ENCODE measurements around the gene CXCL3.

Gene CXCL3

DNA sequence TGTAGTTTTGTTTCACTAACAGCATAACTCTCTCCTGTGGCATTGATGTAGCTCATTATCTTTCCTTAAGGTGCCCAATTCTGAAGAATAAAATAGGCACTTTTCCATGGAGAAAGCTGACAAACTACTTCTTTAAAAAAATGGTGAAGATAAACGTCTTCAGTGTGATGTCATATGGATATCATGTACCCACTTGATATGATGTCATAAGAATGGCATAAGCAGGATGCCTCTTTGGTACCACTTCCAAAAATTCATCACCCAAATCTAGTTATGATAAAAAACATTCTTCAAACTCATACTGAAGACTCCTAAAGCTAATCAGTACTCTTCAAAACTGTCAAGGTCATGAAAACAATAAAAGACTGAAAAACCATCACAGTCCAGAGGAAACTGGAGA lies 2.9 kb upstream of the CXCL3 start:
- H3K27ac Mint-ChIP-seq: no peak overlapping the region

GRCh38 chr4:74039315-74039763 lies 850 bp upstream of the CXCL3 start:
- Mint-ChIP-seq H3K9me3 (no peaks in the 10 kb centered on the region), H3K4me3 (peak overlapping the region; percentile 57), H3K27ac (no peak overlapping the region), H3K36me3 (ENCODE audit: low read depth) (no peaks in the 10 kb centered on the region), H3K4me1 (ENCODE audit: low read depth) (peaks cover 4% of the 10 kb centered on the region), H3K27me3 (ENCODE audit: low read depth) (peaks cover 54% of the 10 kb centered on the region)
- no peak for DNase-seq (ENCODE audit: low spot score)

More for the DNA sequence above, 2.9 kb upstream of the CXCL3 start:
- no peaks in the 10 kb centered on the region for H3K36me3 Mint-ChIP-seq (ENCODE audit: low read depth)
- no peaks in the 10 kb centered on the region for H3K9me3 Mint-ChIP-seq
- peaks cover 4% of the 10 kb centered on the region for H3K4me1 Mint-ChIP-seq (ENCODE audit: low read depth)
- no peak for DNase-seq (ENCODE audit: low spot score)
- peaks cover 45% of the 10 kb centered on the region for H3K27me3 Mint-ChIP-seq (ENCODE audit: low read depth)
- no peak overlapping the region for H3K4me3 Mint-ChIP-seq

GRCh38 chr4:74038086-74038424 lies 434 bp downstream of the CXCL3 start:
- H3K27me3 Mint-ChIP-seq (ENCODE audit: low read depth): peaks cover 54% of the 10 kb centered on the region
- peak overlapping the region; percentile 81 for H3K4me3 Mint-ChIP-seq
- DNase-seq (ENCODE audit: low spot score): no peak
- H3K36me3 Mint-ChIP-seq (ENCODE audit: low read depth): no peaks in the 10 kb centered on the region
- H3K4me1 Mint-ChIP-seq (ENCODE audit: low read depth): peaks cover 4% of the 10 kb centered on the region
- H3K9me3 Mint-ChIP-seq: no peaks in the 10 kb centered on the region
- no peak overlapping the region for H3K27ac Mint-ChIP-seq

GRCh38 chr4:74037076-74037955 lies 1.2 kb downstream of the CXCL3 start:
- H3K36me3 Mint-ChIP-seq (ENCODE audit: low read depth): no peaks in the 10 kb centered on the region
- no peak for DNase-seq (ENCODE audit: low spot score)
- H3K27me3 Mint-ChIP-seq (ENCODE audit: low read depth): peaks cover 51% of the 10 kb centered on the region
- no peak overlapping the region for H3K27ac Mint-ChIP-seq
- H3K4me1 Mint-ChIP-seq (ENCODE audit: low read depth): peaks cover 4% of the 10 kb centered on the region
- H3K4me3 Mint-ChIP-seq: peak overlapping the region; percentile 81
- H3K9me3 Mint-ChIP-seq: no peaks in the 10 kb centered on the region

DNA sequence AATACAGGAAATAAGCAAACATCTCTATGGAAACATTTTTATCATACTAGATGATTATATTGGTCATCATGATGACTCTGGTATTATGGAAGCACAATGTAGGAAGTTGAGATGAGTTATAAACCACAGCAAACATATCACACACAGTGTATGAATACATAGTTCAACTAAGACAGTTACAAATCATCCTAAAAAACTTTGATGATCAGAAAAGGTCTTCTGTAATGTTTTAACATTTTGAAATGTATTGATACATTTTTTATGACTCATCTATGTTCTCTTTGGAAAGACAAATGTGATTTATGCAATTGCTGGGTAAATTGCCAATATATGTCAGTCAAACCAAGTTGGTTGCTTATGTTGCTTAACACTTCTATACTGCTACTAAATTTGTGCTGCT lies 4.8 kb downstream of the CXCL3 start:
- no peak overlapping the region for H3K4me3 Mint-ChIP-seq
- DNase-seq (ENCODE audit: low spot score): no peak
- H3K27ac Mint-ChIP-seq: no peak overlapping the region
- peaks cover 24% of the 10 kb centered on the region for H3K27me3 Mint-ChIP-seq (ENCODE audit: low read depth)
- H3K4me1 Mint-ChIP-seq (ENCODE audit: low read depth): peaks cover 2% of the 10 kb centered on the region
- no peaks in the 10 kb centered on the region for H3K9me3 Mint-ChIP-seq
- H3K36me3 Mint-ChIP-seq (ENCODE audit: low read depth): no peaks in the 10 kb centered on the region

- no peak overlapping the region for H3K4me3 Mint-ChIP-seq
- H3K4me1 Mint-ChIP-seq (ENCODE audit: low read depth): no peaks in the 10 kb centered on the region
- DNase-seq (ENCODE audit: low spot score): no peak
- peaks cover 5% of the 10 kb centered on the region for H3K9me3 Mint-ChIP-seq
- H3K27me3 Mint-ChIP-seq (ENCODE audit: low read depth): peaks cover 15% of the 10 kb centered on the region
- H3K27ac Mint-ChIP-seq: no peak overlapping the region
- H3K36me3 Mint-ChIP-seq (ENCODE audit: low read depth): no peaks in the 10 kb centered on the region
Measured at GRCh38 chr4:74032064-74032463, 6.4 kb downstream of the CXCL3 start.

GRCh38 chr4:74031576-74031975 lies 6.9 kb downstream of the CXCL3 start:
- no peaks in the 10 kb centered on the region for H3K36me3 Mint-ChIP-seq (ENCODE audit: low read depth)
- peaks cover 11% of the 10 kb centered on the region for H3K27me3 Mint-ChIP-seq (ENCODE audit: low read depth)
- H3K4me3 Mint-ChIP-seq: no peak overlapping the region
- no peaks in the 10 kb centered on the region for H3K4me1 Mint-ChIP-seq (ENCODE audit: low read depth)
- H3K9me3 Mint-ChIP-seq: peaks cover 5% of the 10 kb centered on the region
- no peak for DNase-seq (ENCODE audit: low spot score)
- H3K27ac Mint-ChIP-seq: no peak overlapping the region

DNA sequence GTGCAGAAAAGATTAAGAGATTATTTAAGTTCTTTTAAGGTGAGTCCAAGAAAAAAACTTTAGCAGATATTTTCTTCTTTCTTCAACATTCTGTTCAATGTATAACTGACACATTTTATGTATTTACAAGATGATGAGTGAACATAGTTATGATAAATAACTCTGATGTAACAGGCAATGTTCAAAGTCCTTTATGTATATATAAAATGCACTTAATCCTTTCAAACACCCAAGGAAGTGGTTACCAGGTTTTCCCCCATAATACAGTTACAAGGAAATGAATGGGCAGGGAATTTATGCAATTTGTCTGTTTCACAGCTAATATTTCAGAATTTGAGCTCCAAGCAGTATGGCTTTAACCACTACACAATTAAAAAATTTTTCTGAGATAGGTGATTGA lies 8.2 kb downstream of the CXCL3 start:
- H3K36me3 Mint-ChIP-seq (ENCODE audit: low read depth): no peaks in the 10 kb centered on the region
- no peak overlapping the region for H3K4me3 Mint-ChIP-seq
- peaks cover 8% of the 10 kb centered on the region for H3K9me3 Mint-ChIP-seq
- no peak overlapping the region for H3K27ac Mint-ChIP-seq
- H3K27me3 Mint-ChIP-seq (ENCODE audit: low read depth): peaks cover 3% of the 10 kb centered on the region
- no peak for DNase-seq (ENCODE audit: low spot score)
- no peaks in the 10 kb centered on the region for H3K4me1 Mint-ChIP-seq (ENCODE audit: low read depth)

GRCh38 chr4:74028504-74028903 lies 10.0 kb downstream of the CXCL3 start:
- H3K4me1 Mint-ChIP-seq (ENCODE audit: low read depth): no peaks in the 10 kb centered on the region
- no peak overlapping the region for H3K4me3 Mint-ChIP-seq
- no peak overlapping the region for H3K27ac Mint-ChIP-seq
- no peak for DNase-seq (ENCODE audit: low spot score)
- peaks cover 3% of the 10 kb centered on the region for H3K27me3 Mint-ChIP-seq (ENCODE audit: low read depth)
- H3K36me3 Mint-ChIP-seq (ENCODE audit: low read depth): no peaks in the 10 kb centered on the region
- peaks cover 8% of the 10 kb centered on the region for H3K9me3 Mint-ChIP-seq

DNA sequence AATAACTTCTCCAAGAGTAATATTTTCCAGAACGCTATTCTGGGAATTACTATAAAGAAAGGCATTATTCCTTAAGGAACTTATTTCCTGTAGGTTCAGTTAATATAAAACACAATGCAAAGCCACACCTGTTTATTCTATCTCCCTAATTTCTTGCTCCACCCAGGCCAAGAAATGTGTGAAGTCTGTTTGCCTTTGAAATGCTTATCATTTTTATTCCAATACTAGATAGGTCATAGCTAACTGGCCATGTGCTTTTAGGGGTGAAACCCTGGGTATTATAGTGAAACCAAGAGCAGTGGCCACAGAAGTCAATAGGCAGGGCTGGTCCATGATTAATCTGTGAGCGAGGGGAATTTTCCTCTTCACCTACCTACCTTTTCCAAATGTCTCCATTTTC lies 14.8 kb downstream of the CXCL3 start:
- H3K9me3 Mint-ChIP-seq: peaks cover 8% of the 10 kb centered on the region
- H3K36me3 Mint-ChIP-seq (ENCODE audit: low read depth): no peaks in the 10 kb centered on the region
- DNase-seq (ENCODE audit: low spot score): no peak
- H3K4me3 Mint-ChIP-seq: no peak overlapping the region
- H3K27ac Mint-ChIP-seq: no peak overlapping the region
- H3K4me1 Mint-ChIP-seq (ENCODE audit: low read depth): peaks cover 2% of the 10 kb centered on the region
- H3K27me3 Mint-ChIP-seq (ENCODE audit: low read depth): peaks cover 3% of the 10 kb centered on the region

DNA sequence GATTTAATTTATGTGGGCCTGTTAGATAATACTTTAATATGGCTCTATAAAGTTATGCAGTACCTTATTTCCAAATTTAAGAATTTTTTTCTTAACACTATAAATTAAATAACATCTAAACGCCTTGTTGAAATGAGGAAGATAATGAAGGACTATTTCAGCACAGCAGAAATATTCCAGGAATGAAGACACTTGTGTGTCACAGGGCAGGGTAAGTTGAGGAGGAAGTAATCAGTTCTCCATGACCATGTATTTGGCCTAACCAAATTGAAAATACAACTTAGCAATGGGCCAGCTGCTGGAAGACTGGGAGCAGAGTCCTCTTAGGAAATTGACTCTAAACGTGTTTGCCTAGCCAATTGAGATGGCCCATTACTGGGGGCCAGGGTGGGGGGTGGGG lies 16.9 kb downstream of the CXCL3 start:
- no peak overlapping the region for H3K4me3 Mint-ChIP-seq
- no peaks in the 10 kb centered on the region for H3K36me3 Mint-ChIP-seq (ENCODE audit: low read depth)
- peaks cover 6% of the 10 kb centered on the region for H3K4me1 Mint-ChIP-seq (ENCODE audit: low read depth)
- no peak for DNase-seq (ENCODE audit: low spot score)
- H3K27ac Mint-ChIP-seq: no peak overlapping the region
- H3K27me3 Mint-ChIP-seq (ENCODE audit: low read depth): no peaks in the 10 kb centered on the region
- peaks cover 4% of the 10 kb centered on the region for H3K9me3 Mint-ChIP-seq

DNA sequence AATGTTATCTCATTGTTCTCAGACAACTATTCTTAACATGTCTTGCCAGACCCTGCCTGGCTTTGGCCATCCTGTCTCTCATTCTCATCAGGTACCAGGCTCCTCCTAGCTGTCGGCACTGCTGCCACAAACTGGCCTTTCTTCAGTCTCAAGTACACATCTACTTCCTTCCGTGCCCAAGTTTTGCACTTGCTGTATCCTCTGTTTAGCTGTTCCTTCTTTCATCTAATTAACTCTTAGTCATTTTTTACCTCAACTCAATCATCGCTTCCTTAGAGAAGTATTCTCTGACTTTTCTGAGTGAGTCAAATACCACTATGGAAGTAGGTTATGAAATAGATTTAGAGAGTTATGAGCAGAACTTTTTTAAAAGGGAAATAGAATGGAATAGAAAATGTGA lies 19.7 kb downstream of the CXCL3 start:
- no peaks in the 10 kb centered on the region for H3K27me3 Mint-ChIP-seq (ENCODE audit: low read depth)
- H3K4me1 Mint-ChIP-seq (ENCODE audit: low read depth): peaks cover 18% of the 10 kb centered on the region
- H3K9me3 Mint-ChIP-seq: no peaks in the 10 kb centered on the region
- no peaks in the 10 kb centered on the region for H3K36me3 Mint-ChIP-seq (ENCODE audit: low read depth)
- H3K27ac Mint-ChIP-seq: no peak overlapping the region
- no peak overlapping the region for H3K4me3 Mint-ChIP-seq
- no peak for DNase-seq (ENCODE audit: low spot score)

GRCh38 chr4:74018116-74018515 lies 20.4 kb downstream of the CXCL3 start:
- no peaks in the 10 kb centered on the region for H3K9me3 Mint-ChIP-seq

GRCh38 chr4:74016068-74016467 lies 22.4 kb downstream of the CXCL3 start:
- no peak for DNase-seq (ENCODE audit: low spot score)
- Mint-ChIP-seq H3K36me3 (ENCODE audit: low read depth) (no peaks in the 10 kb centered on the region), H3K4me3 (peak overlapping the region; percentile 16), H3K4me1 (ENCODE audit: low read depth) (peaks cover 18% of the 10 kb centered on the region), H3K27ac (peak overlapping the region; percentile 21), H3K27me3 (ENCODE audit: low read depth) (no peaks in the 10 kb centered on the region), H3K9me3 (no peaks in the 10 kb centered on the region)

More at GRCh38 chr4:74018116-74018515, 20.4 kb downstream of the CXCL3 start:
- H3K27me3 Mint-ChIP-seq (ENCODE audit: low read depth): no peaks in the 10 kb centered on the region
- H3K27ac Mint-ChIP-seq: no peak overlapping the region
- peaks cover 18% of the 10 kb centered on the region for H3K4me1 Mint-ChIP-seq (ENCODE audit: low read depth)
- H3K4me3 Mint-ChIP-seq: no peak overlapping the region
- H3K36me3 Mint-ChIP-seq (ENCODE audit: low read depth): no peaks in the 10 kb centered on the region
- DNase-seq (ENCODE audit: low spot score): no peak

Measured in T-helper 2 cell treated with Interferon-gamma antibody and Interleukin-4, amounts not matched to agents 5 μg/mL and 100 μg/mL, for 36 hours (primary cell).